ENCODE measurements around the gene NDST1. TPM values are rescaled to one million over a fixed set of nuclear protein-coding genes. Genes with fewer than 3 reads are reported as not detected.
A peak's percentile ranks its signal among the peaks of the same experiment; 100 is the strongest.

The NDST1 gene
- total RNA-seq, 4 donors from 2014 or later, result 68.8 to 104 (median 96.4) TPM

DNA sequence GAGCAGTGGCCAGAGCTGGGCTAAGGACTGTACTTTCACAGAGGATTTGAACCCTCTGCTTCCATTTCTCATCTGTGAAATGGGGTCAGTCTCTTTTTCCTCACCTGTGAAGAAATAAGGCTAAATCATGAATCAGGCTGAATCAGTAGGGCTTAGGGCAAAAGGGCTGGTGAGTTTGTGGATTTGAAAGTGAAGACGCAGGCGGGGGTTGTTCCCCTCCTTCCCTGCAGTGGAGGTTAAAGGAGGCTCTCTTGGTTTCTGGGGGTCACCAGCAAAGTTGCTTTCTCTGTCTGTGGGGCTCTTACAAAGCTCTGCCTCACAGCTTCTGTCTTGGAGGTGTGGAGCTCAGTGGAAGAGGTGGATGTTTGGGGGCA, 17.6 kb upstream of the NDST1 start:
- in situ Hi-C loops (cut with MboI; ENCODE audit: low pct_ligation_motif_present in 1 of 4, low pct_unique_long_range_greater_than_20kb in 1 of 4, low sequenced_read_pairs in 3 of 4), result no loop called here
- WGBS, 2 donors (ENCODE audit: low coverage in 1 of 2), result 76% methylated on average over 2 of the region's 2 CpGs; no CpG with 5 or more reads in 1 of the 2 donors
- peaks cover 35 to 61% (median 51%) of the 10 kb centered on the region in 4 donors for H3K4me1 ChIP-seq

DNA sequence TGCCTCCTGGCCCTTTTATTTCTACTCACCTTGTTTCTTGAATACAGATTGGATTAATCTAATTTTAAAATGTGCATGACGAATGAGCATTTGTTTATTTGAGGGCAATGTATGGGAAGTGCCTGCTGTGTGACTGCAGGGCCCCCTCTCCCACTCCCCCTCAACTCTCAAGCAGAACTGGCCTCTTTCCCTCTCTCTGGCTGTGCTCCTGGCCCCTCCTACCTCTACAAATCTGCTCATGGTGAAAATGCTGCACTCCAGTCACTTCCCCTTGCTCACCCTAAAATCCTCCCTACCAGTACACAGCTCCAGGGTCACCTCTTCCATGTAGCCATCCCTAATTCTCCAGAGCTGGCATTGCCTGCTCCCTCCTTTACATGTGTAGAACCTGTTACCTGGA, 17.2 kb upstream of the NDST1 start:
- H3K36me3 ChIP-seq, result no peaks in the 10 kb centered on the region
- no peaks in the 10 kb centered on the region for H3K9me3 ChIP-seq
- in situ Hi-C loops (cut with MboI; ENCODE audit: low pct_ligation_motif_present in 1 of 4, low pct_unique_long_range_greater_than_20kb in 1 of 4, low sequenced_read_pairs in 3 of 4) (no loop called here), intact Hi-C loops (cut with DNase I; ENCODE audit: low total_unique reads) (loop anchor here (5.0 kb wide), 1 partner anchor 517 kb away; no protein-coding TSS in a partner anchor)
- WGBS, 2 donors (ENCODE audit: low coverage in 1 of 2), result 20 to 56% methylated on average over 1 of the region's 1 CpG
- no peak for TF ChIP-seq POLR2AphosphoS5 (IDR thresholded peaks at IDR 0.05)
- TF ChIP-seq, protein P1, sequence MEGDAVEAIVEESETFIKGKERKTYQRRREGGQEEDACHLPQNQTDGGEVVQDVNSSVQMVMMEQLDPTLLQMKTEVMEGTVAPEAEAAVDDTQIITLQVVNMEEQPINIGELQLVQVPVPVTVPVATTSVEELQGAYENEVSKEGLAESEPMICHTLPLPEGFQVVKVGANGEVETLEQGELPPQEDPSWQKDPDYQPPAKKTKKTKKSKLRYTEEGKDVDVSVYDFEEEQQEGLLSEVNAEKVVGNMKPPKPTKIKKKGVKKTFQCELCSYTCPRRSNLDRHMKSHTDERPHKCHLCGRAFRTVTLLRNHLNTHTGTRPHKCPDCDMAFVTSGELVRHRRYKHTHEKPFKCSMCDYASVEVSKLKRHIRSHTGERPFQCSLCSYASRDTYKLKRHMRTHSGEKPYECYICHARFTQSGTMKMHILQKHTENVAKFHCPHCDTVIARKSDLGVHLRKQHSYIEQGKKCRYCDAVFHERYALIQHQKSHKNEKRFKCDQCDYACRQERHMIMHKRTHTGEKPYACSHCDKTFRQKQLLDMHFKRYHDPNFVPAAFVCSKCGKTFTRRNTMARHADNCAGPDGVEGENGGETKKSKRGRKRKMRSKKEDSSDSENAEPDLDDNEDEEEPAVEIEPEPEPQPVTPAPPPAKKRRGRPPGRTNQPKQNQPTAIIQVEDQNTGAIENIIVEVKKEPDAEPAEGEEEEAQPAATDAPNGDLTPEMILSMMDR (IDR thresholded peaks at IDR 0.05), result no peak
- peak overlapping the region; percentile 90 to 95 (median 94) for H3K27ac ChIP-seq
- no peak for DNase-seq
- H3K4me1 ChIP-seq, result peaks cover 32 to 59% (median 49%) of the 10 kb centered on the region in 4 donors
- H3K27me3 ChIP-seq, result no peaks in the 10 kb centered on the region
- H3K4me3 ChIP-seq, result no peak overlapping the region

More for the DNA sequence above, 17.6 kb upstream of the NDST1 start:
- Histone ChIP-seq H3K27ac (peak overlapping the region; percentile 90 to 95 (median 94)), H3K27me3 (no peaks in the 10 kb centered on the region), H3K36me3 (no peaks in the 10 kb centered on the region), H3K9me3 (no peaks in the 10 kb centered on the region), H3K4me3 (no peak overlapping the region)
- intact Hi-C loops (cut with DNase I; ENCODE audit: low total_unique reads), result loop anchor here (5.0 kb wide), 1 partner anchor 517 kb away; no protein-coding TSS in a partner anchor
- no peak for TF ChIP-seq POLR2AphosphoS5 (IDR thresholded peaks at IDR 0.05)
- TF ChIP-seq POLR2A (IDR thresholded peaks at IDR 0.05), result no peak
- TF ChIP-seq EP300 (IDR thresholded peaks at IDR 0.05; ENCODE audit: low read depth), result no peak
- TF ChIP-seq, protein P1 (IDR thresholded peaks at IDR 0.05), result no peak
- DNase-seq, result no peak

DNA sequence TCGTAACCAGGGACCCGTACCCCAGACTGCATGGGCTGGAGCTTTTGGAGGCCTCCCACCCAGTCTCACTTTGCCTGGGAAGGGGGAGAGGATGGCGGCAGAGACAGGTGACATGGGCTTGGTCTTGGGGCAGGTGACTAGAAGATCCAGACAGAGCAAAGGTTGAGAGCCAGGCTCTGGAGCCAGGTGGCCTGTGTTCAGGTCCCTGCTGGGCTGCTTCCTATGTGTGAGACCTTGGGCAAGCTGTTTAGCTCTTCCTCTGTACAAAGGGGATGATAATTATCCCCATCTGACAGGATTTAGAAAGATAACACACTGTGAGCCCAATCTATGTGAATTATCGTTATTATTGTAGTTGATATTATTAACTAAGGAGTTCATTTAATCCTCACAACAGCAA, 16.1 kb upstream of the NDST1 start:
- peak overlapping the region in 2 of 4 donors; percentile 94 to 95 for H3K27ac ChIP-seq
- no peaks in the 10 kb centered on the region for H3K36me3 ChIP-seq
- H3K4me1 ChIP-seq, result peaks cover 37 to 64% (median 48%) of the 10 kb centered on the region in 4 donors
- no peaks in the 10 kb centered on the region for H3K9me3 ChIP-seq
- TF ChIP-seq EP300 (IDR thresholded peaks at IDR 0.05; ENCODE audit: low read depth), result no peak
- TF ChIP-seq, protein P1 (IDR thresholded peaks at IDR 0.05), result no peak
- TF ChIP-seq POLR2A (IDR thresholded peaks at IDR 0.05), result no peak
- no peak for TF ChIP-seq POLR2AphosphoS5 (IDR thresholded peaks at IDR 0.05)
- 83 to 88% methylated on average over 1 to 4 of the region's 4 CpGs for WGBS, 2 donors (ENCODE audit: low coverage in 1 of 2)
- no peak overlapping the region for H3K4me3 ChIP-seq
- intact Hi-C loops (cut with DNase I; ENCODE audit: low total_unique reads), result loop anchor here (5.0 kb wide), 1 partner anchor 515 kb away; no protein-coding TSS in a partner anchor
- DNase-seq, result no peak
- in situ Hi-C loops (cut with MboI; ENCODE audit: low pct_ligation_motif_present in 1 of 4, low pct_unique_long_range_greater_than_20kb in 1 of 4, low sequenced_read_pairs in 3 of 4), result no loop called here
- H3K27me3 ChIP-seq, result no peaks in the 10 kb centered on the region

DNA sequence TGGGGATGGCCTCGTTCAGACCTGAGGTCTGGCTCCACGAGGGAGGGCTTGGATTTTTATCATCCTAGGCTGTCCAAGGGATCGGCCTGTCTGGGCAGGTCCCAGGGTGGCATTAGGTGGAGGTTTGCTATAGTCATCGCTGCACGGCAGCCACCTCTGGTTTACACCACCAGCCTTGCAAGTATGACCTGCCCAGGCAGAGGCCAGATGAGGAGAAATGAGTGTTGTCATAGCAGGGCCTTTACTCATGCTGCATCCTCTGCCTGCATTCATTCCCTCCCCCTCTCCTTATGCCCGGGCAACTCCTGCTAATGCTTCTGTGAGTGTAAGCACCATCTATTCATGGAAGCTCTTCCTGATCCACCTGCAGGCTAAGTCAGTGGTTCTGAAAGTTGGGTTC, 15.3 kb upstream of the NDST1 start:
- in situ Hi-C loops (cut with MboI; ENCODE audit: low pct_ligation_motif_present in 1 of 4, low pct_unique_long_range_greater_than_20kb in 1 of 4, low sequenced_read_pairs in 3 of 4), result no loop called here
- Histone ChIP-seq H3K27ac (peak overlapping the region in 3 of 4 donors; percentile 51 to 95 (median 94)), H3K36me3 (no peaks in the 10 kb centered on the region), H3K4me3 (no peak overlapping the region), H3K27me3 (no peaks in the 10 kb centered on the region), H3K4me1 (peaks cover 37 to 64% (median 49%) of the 10 kb centered on the region in 4 donors), H3K9me3 (no peaks in the 10 kb centered on the region)
- intact Hi-C loops (cut with DNase I; ENCODE audit: low total_unique reads), result loop anchor here (5.0 kb wide), 1 partner anchor 515 kb away; no protein-coding TSS in a partner anchor
- WGBS, 2 donors (ENCODE audit: low coverage in 1 of 2), result 62% methylated on average over 6 of the region's 6 CpGs; no CpG with 5 or more reads in 1 of the 2 donors
- DNase-seq, result no peak
- TF ChIP-seq EP300 (IDR thresholded peaks at IDR 0.05; ENCODE audit: low read depth) (no peak), POLR2AphosphoS5 (IDR thresholded peaks at IDR 0.05) (no peak), POLR2A (IDR thresholded peaks at IDR 0.05) (no peak)
- TF ChIP-seq, protein P1 (IDR thresholded peaks at IDR 0.05), result no peak

Data from transverse colon (tissue), 4 donors.